ENCODE data around the gene DTWD1.
"Not testable (repeated sequence)": the region's sequence is repeated elsewhere in the genome, so short reads cannot be mapped to it uniquely, and the experiment has no call there.

The DTWD1 gene

GRCh38 chr15:49620658-49621368, at the start of gene DTWD1, which contains the start of gene FAM227B:
Gene DTWD1, plus strand, starts transcription at chr15:49621048. Its CDS starts 4,120 bp downstream, at chr15:49625168.
Gene FAM227B, minus strand, starts transcription at chr15:49620818. Its CDS starts 5,647 bp downstream, at chr15:49615171.
- peak; percentile 86 to 89 for DNase-seq (ENCODE audit: low read depth in 2 of 2)

- DNase-seq (ENCODE audit: low read depth in 2 of 2), result no peak
Measured at GRCh38 chr15:49573421-49573820, 47.4 kb upstream of the DTWD1 start.

GRCh38 chr15:49589030-49589429, 31.8 kb upstream of the DTWD1 start:
- no peak for DNase-seq (ENCODE audit: low read depth in 2 of 2)

GRCh38 chr15:49592829-49593316, 28.0 kb upstream of the DTWD1 start:
- not testable (repeated sequence) for DNase-seq (ENCODE audit: low read depth in 2 of 2)

GRCh38 chr15:49604625-49605409, 16.0 kb upstream of the DTWD1 start:
- DNase-seq (ENCODE audit: low read depth in 2 of 2), result no peak

GRCh38 chr15:49605588-49605987, 15.3 kb upstream of the DTWD1 start:
- no peak for DNase-seq (ENCODE audit: low read depth in 2 of 2)

GRCh38 chr15:49606594-49606993, 14.3 kb upstream of the DTWD1 start:
- DNase-seq (ENCODE audit: low read depth in 2 of 2), result no peak

GRCh38 chr15:49610157-49610918, 10.5 kb upstream of the DTWD1 start:
- no peak for DNase-seq (ENCODE audit: low read depth in 2 of 2)

GRCh38 chr15:49612240-49612639, 8.6 kb upstream of the DTWD1 start:
- not testable (repeated sequence) for DNase-seq (ENCODE audit: low read depth in 2 of 2)

GRCh38 chr15:49619226-49619625, 1.6 kb upstream of the DTWD1 start:
- DNase-seq (ENCODE audit: low read depth in 2 of 2), result no peak

GRCh38 chr15:49620199-49620598, 649 bp upstream of the DTWD1 start:
- no peak for DNase-seq (ENCODE audit: low read depth in 2 of 2)

- no peak for DNase-seq (ENCODE audit: low read depth in 2 of 2)
Measured at GRCh38 chr15:49621401-49621811, 558 bp downstream of the DTWD1 start.

GRCh38 chr15:49621887-49622286, 1.0 kb downstream of the DTWD1 start:
- no peak for DNase-seq (ENCODE audit: low read depth in 2 of 2)

- no peak for DNase-seq (ENCODE audit: low read depth in 2 of 2)
Measured at GRCh38 chr15:49622561-49622960, 1.7 kb downstream of the DTWD1 start.

GRCh38 chr15:49624056-49624455, 3.2 kb downstream of the DTWD1 start:
- DNase-seq (ENCODE audit: low read depth in 2 of 2), result no peak

GRCh38 chr15:49625460-49626036, 4.7 kb downstream of the DTWD1 start:
- no peak for DNase-seq (ENCODE audit: low read depth in 2 of 2)

GRCh38 chr15:49627407-49627877, 6.6 kb downstream of the DTWD1 start:
- no peak for DNase-seq (ENCODE audit: low read depth in 2 of 2)

- no peak for DNase-seq (ENCODE audit: low read depth in 2 of 2)
Measured at GRCh38 chr15:49628379-49628778, 7.5 kb downstream of the DTWD1 start.

- DNase-seq (ENCODE audit: low read depth in 2 of 2), result no peak
Measured at GRCh38 chr15:49637857-49638256, 17.0 kb downstream of the DTWD1 start.

- DNase-seq (ENCODE audit: low read depth in 2 of 2), result no peak
Measured at GRCh38 chr15:49644364-49644794, 23.5 kb downstream of the DTWD1 start.

GRCh38 chr15:49645277-49645676, 24.4 kb downstream of the DTWD1 start:
- no peak for DNase-seq (ENCODE audit: low read depth in 2 of 2)

Measured in activated CD8-positive, alpha-beta memory T cell treated with anti-CD3 and anti-CD28 coated beads for 4 hours (primary cell).